H9 (cell line): ENCODE results near the gene CAMSAP2. TPM values are rescaled to one million over a fixed set of nuclear protein-coding genes. Genes with fewer than 3 reads are reported as not detected.

ENCODE experiments used
- DNase-seq: peaks from one replicate; pipeline ENCODE4 v3.0.0-alpha.2; 2017
- H2AFZ ChIP-seq: one replicate; pipeline ENCODE4 v1.6.1; 2013; ENCODE audit warnings: mild to moderate bottlenecking, low read length, control low read depth, moderate library complexity
- H2AK5ac ChIP-seq: 2 replicates; pipeline ENCODE4 v1.6.1; 2013; ENCODE audit warnings: low read length, control low read depth, mixed read lengths; ENCODE audit not compliant: insufficient read length
- H2BK120ac ChIP-seq: one replicate; pipeline ENCODE4 v1.6.1; 2013; ENCODE audit warnings: low read depth, mild to moderate bottlenecking, low read length, control low read depth, inconsistent platforms; ENCODE audit not compliant: poor library complexity, severe bottlenecking
- H2BK12ac ChIP-seq: 2 replicates; pipeline ENCODE4 v1.6.1; 2013; ENCODE audit warnings: low read length, control low read depth, mixed read lengths, low read depth; ENCODE audit not compliant: insufficient read length
- H2BK15ac ChIP-seq: 2 replicates; pipeline ENCODE4 v1.6.1; 2013; ENCODE audit warnings: low read depth, low read length, control low read depth
- H2BK20ac ChIP-seq: one replicate; pipeline ENCODE4 v1.6.1; 2013; ENCODE audit warnings: low read depth, mild to moderate bottlenecking, low read length, control low read depth, inconsistent platforms; ENCODE audit not compliant: poor library complexity, severe bottlenecking
- H2BK5ac ChIP-seq: 2 replicates; pipeline ENCODE4 v1.6.1; 2013; ENCODE audit warnings: low read length, control low read depth, mixed read lengths; ENCODE audit not compliant: insufficient read length
- H3K14ac ChIP-seq: 2 replicates; pipeline ENCODE4 v1.6.1; 2013; ENCODE audit warnings: low read length, control low read depth; ENCODE audit not compliant: insufficient read depth
- H3K18ac ChIP-seq: 2 replicates; pipeline ENCODE4 v1.6.1; 2013; ENCODE audit warnings: low read depth, mild to moderate bottlenecking, mixed read lengths, low read length, control low read depth; ENCODE audit not compliant: insufficient read length
- H3K23ac ChIP-seq: 2 replicates; pipeline ENCODE4 v1.6.1; 2013; ENCODE audit warnings: low read length, control low read depth, mixed read lengths, low read depth; ENCODE audit not compliant: insufficient read length
- H3K23me2 ChIP-seq: 2 replicates; pipeline ENCODE4 v1.6.1; 2013; ENCODE audit warnings: low read depth, mild to moderate bottlenecking, mixed read lengths, low read length, control low read depth; ENCODE audit not compliant: insufficient read length, poor library complexity, severe bottlenecking
- H3K27ac ChIP-seq: 2 replicates; pipeline ENCODE4 v1.5.1; 2013; ENCODE audit warnings: low read length, control low read depth, mixed read lengths, low read depth; ENCODE audit not compliant: insufficient read length
- H3K27me3 ChIP-seq: 2 replicates; pipeline ENCODE4 v1.6.1; 2013; ENCODE audit warnings: low read length, control low read depth, inconsistent platforms; ENCODE audit not compliant: insufficient read depth
- H3K4ac ChIP-seq: 2 replicates; pipeline ENCODE4 v1.6.1; 2013; ENCODE audit warnings: low read depth, mild to moderate bottlenecking, control low read depth, inconsistent platforms, low read length, moderate library complexity
- H3K4me1 ChIP-seq: 2 replicates; pipeline ENCODE4 v1.6.1; 2013; ENCODE audit warnings: low read length, control low read depth, inconsistent platforms; ENCODE audit not compliant: insufficient read depth
- H3K4me2 ChIP-seq: 2 replicates; pipeline ENCODE4 v1.6.1; 2013; ENCODE audit warnings: low read length, control low read depth, mixed read lengths; ENCODE audit not compliant: insufficient read length, insufficient read depth
- H3K56ac ChIP-seq: 2 replicates; pipeline ENCODE4 v1.6.1; 2013; ENCODE audit warnings: low read depth, mild to moderate bottlenecking, mixed read lengths, low read length, control low read depth; ENCODE audit not compliant: insufficient read length
- H3K79me1 ChIP-seq: 2 replicates; pipeline ENCODE4 v1.6.1; 2013; ENCODE audit warnings: low read depth, mild to moderate bottlenecking, moderate library complexity, low read length, control low read depth, inconsistent platforms; ENCODE audit not compliant: insufficient read depth, poor library complexity, severe bottlenecking
- H3K79me2 ChIP-seq: 2 replicates; pipeline ENCODE4 v1.6.1; 2013; ENCODE audit warnings: low read length, control low read depth, inconsistent platforms; ENCODE audit not compliant: insufficient read depth
- H3K9ac ChIP-seq: 2 replicates; pipeline ENCODE4 v1.6.1; 2013; ENCODE audit warnings: low read length, control low read depth, mixed read lengths; ENCODE audit not compliant: insufficient read length; ENCODE audit errors: extremely low read depth
- H3K9me3 ChIP-seq: one replicate; pipeline ENCODE4 v1.6.1; 2013; ENCODE audit warnings: low read depth, low read length, inconsistent platforms; ENCODE audit not compliant: control insufficient read depth
- H3T11ph ChIP-seq: one replicate; pipeline ENCODE4 v1.6.1; 2013; ENCODE audit warnings: mild to moderate bottlenecking, low read length, control low read depth, inconsistent platforms
- H4K20me1 ChIP-seq: one replicate; pipeline ENCODE4 v1.6.1; 2013; ENCODE audit not compliant: control insufficient read depth, insufficient read length, insufficient read depth
- H4K5ac ChIP-seq: 2 replicates; pipeline ENCODE4 v1.6.1; 2013; ENCODE audit warnings: low read depth, mild to moderate bottlenecking, mixed read lengths, low read length, control low read depth; ENCODE audit not compliant: insufficient read length
- H4K8ac ChIP-seq: replicated peaks from 2 replicates; pipeline ENCODE4 v1.6.1; 2013; ENCODE audit warnings: low read length, control low read depth, mixed read lengths, low read depth; ENCODE audit not compliant: insufficient read length
- H4K91ac ChIP-seq: 2 replicates; pipeline ENCODE4 v1.6.1; 2013; ENCODE audit warnings: low read depth, mild to moderate bottlenecking, moderate library complexity, mixed read lengths, low read length, control low read depth; ENCODE audit not compliant: insufficient read length
- H3K27ac Mint-ChIP-seq, 3 experiments: 2 replicates in 2 of 3; 3 replicates in 1 of 3; pipeline ENCODE4 v1.8.0; 2020 to 2021; ENCODE audit warnings: mixed read lengths in 3 of 3, mild to moderate bottlenecking in 1 of 3, moderate library complexity in 1 of 3
- H3K27me3 Mint-ChIP-seq: 2 replicates; pipeline ENCODE4 v1.8.0; 2021; ENCODE audit warnings: low read depth, mild to moderate bottlenecking, moderate library complexity, mixed read lengths
- H3K36me3 Mint-ChIP-seq, 3 experiments: 2 replicates in 2 of 3; 3 replicates in 1 of 3; pipeline ENCODE4 v1.8.0; 2020 to 2021; ENCODE audit warnings: low read depth in 3 of 3, mixed read lengths in 3 of 3; ENCODE audit not compliant: insufficient read depth in 1 of 3
- H3K4me1 Mint-ChIP-seq, 2 experiments: 2 replicates each; pipeline ENCODE4 v1.8.0; 2020; ENCODE audit warnings: mixed read lengths in 2 of 2
- H3K4me3 Mint-ChIP-seq, 2 experiments: 2 replicates in 1 of 2; 3 replicates in 1 of 2; pipeline ENCODE4 v1.8.0; 2020 to 2021; ENCODE audit warnings: mild to moderate bottlenecking in 2 of 2, mixed read lengths in 2 of 2, moderate library complexity in 1 of 2
- H3K9me3 Mint-ChIP-seq, 2 experiments: 2 replicates in 1 of 2; 3 replicates in 1 of 2; pipeline ENCODE4 v1.8.0; 2020; ENCODE audit warnings: mild to moderate bottlenecking in 2 of 2, mixed read lengths in 2 of 2, moderate library complexity in 1 of 2
- CTCF ChIP-seq: fragments of 200-600 bp; sonication (generic); conservative IDR thresholded peaks from 3 replicates; pipeline ENCODE4 v1.8.0; 2021; ENCODE audit warnings: antibody characterized with exemption, mild to moderate bottlenecking
- WGBS: extraction: QIAGEN DNeasy Blood & Tissue Kit; methylation state at CpG from one replicate; pipeline ENCODE4 v1.1.7; 2013; ENCODE audit warnings: missing lambda C conversion rate, low lambda C conversion rate, mixed read lengths; ENCODE audit not compliant: insufficient read length; ENCODE audit errors: extremely low coverage; 5-methylcytosine and 5-hydroxymethylcytosine counted together
- total RNA-seq: library from RNA; stranded (reverse); gene quantifications from 2 replicates; pipeline ENCODE4 v1.2.1, GENCODE V29; 2021

CAMSAP2 gene
- total RNA-seq, 1 experiment from 2014 or later: 33.7 TPM

GRCh38 chr1:200895801-200896530 lies 157.3 kb downstream of the CAMSAP2 start:
- Mint-ChIP-seq H3K36me3 (peaks cover 15 to 31% (median 30%) of the 10 kb centered on the region in 3 experiments; a peak in 6 of 7 replicates), H3K4me3 (peak overlapping the region in 1 of 2 experiments; percentile 53; a peak in 1 of 5 replicates), H3K27ac (peak overlapping the region in 2 of 3 experiments; percentile 70 to 89; a peak in 3 of 7 replicates), H3K27me3 (no peaks in the 10 kb centered on the region), H3K4me1 (peaks cover 53 to 59% of the 10 kb centered on the region in 2 experiments), H3K9me3 (no peaks in the 10 kb centered on the region; a peak in 1 of 5 replicates)
- Histone ChIP-seq H2AFZ (no peak overlapping the region), H3K27me3 (no peaks in the 10 kb centered on the region), H2BK5ac (no peak overlapping the region), H3K79me1 (peaks cover 7% of the 10 kb centered on the region), H4K8ac (no peak overlapping the region), H3T11ph (no peak overlapping the region), H2BK20ac (no peak overlapping the region), H3K4me2 (no peak overlapping the region), H3K9ac (no peak overlapping the region), H4K5ac (no peak overlapping the region), H3K23me2 (peaks cover 24% of the 10 kb centered on the region), H3K18ac (no peak overlapping the region), H3K14ac (no peak overlapping the region), H2BK12ac (no peak overlapping the region), H3K27ac (no peak overlapping the region), H2AK5ac (no peak overlapping the region), H3K4me1 (peaks cover 18% of the 10 kb centered on the region; the same call in 1 of the 2 replicates), H3K4ac (no peak overlapping the region), H4K91ac (no peak overlapping the region), H3K9me3 (no peaks in the 10 kb centered on the region), H2BK120ac (no peak overlapping the region), H3K56ac (no peak overlapping the region), H4K20me1 (peaks cover 2% of the 10 kb centered on the region), H3K23ac (no peak overlapping the region), H2BK15ac (no peak overlapping the region), H3K79me2 (peaks cover 22% of the 10 kb centered on the region; the same call in 1 of the 2 replicates)
- TF ChIP-seq CTCF: no peak
- no peak for DNase-seq
- no CpG with 5 or more reads among the region's 9 CpGs for WGBS
